ENCODE measurements around the gene TEX44. TPM values are rescaled to one million over a fixed set of nuclear protein-coding genes. Genes with fewer than 3 reads are reported as not detected.
"Not testable (repeated sequence)": the region's sequence is repeated elsewhere in the genome, so short reads cannot be mapped to it uniquely, and the experiment has no call there.

TEX44 gene
- total and polyA plus RNA-seq, 11 donors, result not detected

GRCh38 chr2:231554748-231555545 lies 37.7 kb upstream of the TEX44 start:
- Histone ChIP-seq H3K4me1 (peaks cover 0 to 27% (median 14%) of the 10 kb centered on the region in 12 donors), H3K27me3 (peaks cover 0 to 8% (median 0%) of the 10 kb centered on the region in 9 donors), H3K4me3 (peak overlapping the region in 10 of 12 donors; percentile 2 to 52 (median 38)), H3K9me3 (peaks cover 0 to 14% (median 10%) of the 10 kb centered on the region in 12 donors), H3K27ac (peak overlapping the region; percentile 0 to 84 (median 74)), H3K36me3 (no peaks in the 10 kb centered on the region)
- TF ChIP-seq CTCF (IDR thresholded peaks at IDR 0.05) (no peak), POLR2A (IDR thresholded peaks at IDR 0.05) (no peak)
- ATAC-seq (peak; percentile 45 to 90 (median 74)), DNase-seq (peak; percentile 61 to 83 (median 73))
- WGBS, 4 donors, result 55 to 60% (median 57%) methylated on average over 14 of the region's 14 CpGs
- intact Hi-C loops (cut with DNase I), result loop anchor here in 8 of 10 donors (5.0 to 10.0 kb wide), 4 partner anchors 33 to 73 kb away; no protein-coding TSS in a partner anchor

GRCh38 chr2:231556496-231556895 lies 36.2 kb upstream of the TEX44 start:
- ATAC-seq, result not testable (repeated sequence)

GRCh38 chr2:231556981-231557380 lies 35.7 kb upstream of the TEX44 start:
- ATAC-seq (no peak), DNase-seq (peak in 1 of 5 donors; percentile 44)
- WGBS, 4 donors, result 85 to 94% (median 88%) methylated on average over 7 of the region's 7 CpGs
- H3K27ac ChIP-seq, result peak overlapping the region in 5 of 12 donors; percentile 29 to 73 (median 42)
- intact Hi-C loops (cut with DNase I), result loop anchor here (1.0 to 10.0 kb wide), 9 partner anchors 26 to 75 kb away; partner anchors contain the start of gene NMUR1 (in 2 of the 10)
- H3K9me3 ChIP-seq, result peaks cover 0 to 14% (median 10%) of the 10 kb centered on the region in 12 donors
- H3K36me3 ChIP-seq, result no peaks in the 10 kb centered on the region
- peaks cover 0 to 8% (median 0%) of the 10 kb centered on the region in 9 donors for H3K27me3 ChIP-seq
- H3K4me1 ChIP-seq, result peaks cover 0 to 27% (median 14%) of the 10 kb centered on the region in 12 donors
- no peak overlapping the region for H3K4me3 ChIP-seq
- TF ChIP-seq CTCF (IDR thresholded peaks at IDR 0.05) (no peak), POLR2A (IDR thresholded peaks at IDR 0.05) (no peak)

More at GRCh38 chr2:231556496-231556895, 36.2 kb upstream of the TEX44 start:
- not testable (repeated sequence) for H3K4me3 ChIP-seq, H3K27ac ChIP-seq, H3K36me3 ChIP-seq, H3K27me3 ChIP-seq
- Histone ChIP-seq H3K9me3 (peaks cover 0 to 14% (median 10%) of the 10 kb centered on the region in 12 donors), H3K4me1 (peaks cover 0 to 27% (median 14%) of the 10 kb centered on the region in 12 donors)
- intact Hi-C loops (cut with DNase I), result loop anchor here (1.0 to 10.0 kb wide), 9 partner anchors 26 to 74 kb away; partner anchors contain the start of gene NMUR1 (in 2 of the 10)
- peak in 1 of 5 donors; percentile 10 for DNase-seq
- WGBS, 4 donors, result 95 to 96% (median 96%) methylated on average over 8 of the region's 8 CpGs

GRCh38 chr2:231557571-231558217 lies 35.0 kb upstream of the TEX44 start:
- peak overlapping the region in 9 of 12 donors; percentile 29 to 73 (median 42) for H3K27ac ChIP-seq
- WGBS, 4 donors, result 27 to 38% (median 36%) methylated on average over 10 to 11 of the region's 11 CpGs
- no peak overlapping the region for H3K4me3 ChIP-seq

More at GRCh38 chr2:231557571-231558217, 35.0 kb upstream of the TEX44 start:
- H3K36me3 ChIP-seq, result no peaks in the 10 kb centered on the region
- DNase-seq (peak; percentile 75 to 84 (median 77)), ATAC-seq (peak; percentile 87 to 95 (median 90))
- H3K9me3 ChIP-seq, result peaks cover 0 to 7% (median 5%) of the 10 kb centered on the region in 12 donors
- H3K4me1 ChIP-seq, result peaks cover 0 to 27% (median 14%) of the 10 kb centered on the region in 12 donors
- peak; percentile 65 to 87 (median 73) for TF ChIP-seq CTCF (IDR thresholded peaks at IDR 0.05)
- TF ChIP-seq POLR2A (IDR thresholded peaks at IDR 0.05), result no peak
- H3K27me3 ChIP-seq, result peaks cover 0 to 8% (median 0%) of the 10 kb centered on the region in 9 donors
- intact Hi-C loops (cut with DNase I), result loop anchor here (1.0 to 10.0 kb wide), 10 partner anchors 27 to 75 kb away; partner anchors contain the start of gene NMUR1 (in 4 of the 10)
